ENCODE measurements around the gene CHPF.

CHPF gene

GRCh38 chr2:219490600-219491130, 52.9 kb downstream of the CHPF start:
- FAIRE-seq (no peak), DNase-seq (ENCODE audit: insufficient read length, low spot score) (no peak)
- TF ChIP-seq POLR2A (IDR thresholded peaks at IDR 0.05; ENCODE audit: low read depth, low read length): no peak

- TF ChIP-seq POLR2A (IDR thresholded peaks at IDR 0.05; ENCODE audit: low read depth, low read length): no peak
- DNase-seq (ENCODE audit: insufficient read length, low spot score): no peak
- no peak for FAIRE-seq
Measured at GRCh38 chr2:219490186-219490585, 53.4 kb downstream of the CHPF start.

DNA sequence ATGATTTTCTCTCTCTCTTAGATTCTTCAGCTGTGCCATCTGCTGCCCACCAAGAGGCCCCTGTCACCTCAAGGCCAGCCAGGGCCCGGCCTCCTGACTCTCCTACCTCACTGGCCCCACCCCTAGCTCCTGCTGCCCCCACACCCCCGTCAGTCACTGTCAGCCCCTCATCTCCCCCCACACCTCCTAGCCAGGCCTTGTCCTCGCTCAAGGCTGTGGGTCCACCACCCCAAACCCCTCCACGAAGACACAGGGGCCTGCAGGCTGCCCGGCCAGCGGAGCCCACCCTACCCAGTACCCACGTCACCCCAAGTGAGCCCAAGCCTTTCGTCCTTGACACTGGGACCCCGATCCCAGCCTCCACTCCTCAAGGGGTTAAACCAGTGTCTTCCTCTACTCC, 54.3 kb downstream of the CHPF start:
- no peak for FAIRE-seq
- no peak for DNase-seq (ENCODE audit: insufficient read length, low spot score)
- TF ChIP-seq POLR2A (IDR thresholded peaks at IDR 0.05; ENCODE audit: low read depth, low read length): no peak
